Dermis microvascular lymphatic vessel endothelial cell (primary cell): Measurements from ENCODE around the gene PCLAF. TPM values are rescaled to one million over a fixed set of nuclear protein-coding genes. Genes with fewer than 3 reads are reported as not detected.

ENCODE experiments used
- DNase-seq, 2 donors: peaks; one replicate each; pipeline versions ENCODE4 v3.0.0 to v3.0.0-alpha.2; 2010; ENCODE audit warnings: low read depth in 2 of 2
- total RNA-seq: library from RNA; depleted of rRNA; stranded (reverse); fragments of >200 nt; gene quantifications from 2 replicates; pipeline ENCODE4 v1.2.1, GENCODE V29; 2014

PCLAF gene
- total RNA-seq, 1 donor from 2014 or later, result 37.5 TPM

GRCh38 chr15:64324165-64324877, 56.9 kb downstream of the PCLAF start:
- no peak for DNase-seq

GRCh38 chr15:64315216-64315615, 66.0 kb downstream of the PCLAF start:
- no peak for DNase-seq

- DNase-seq, result no peak
These were observed 66.8 kb downstream of the PCLAF start for GRCh38 chr15:64314456-64314855.

Other genes with a start within 250 kb of the PCLAF start
- under 0.01 TPM in 2 replicates for gene SNX22, start 229.7 kb downstream of the PCLAF start, total RNA-seq
- 634 and 667 TPM in 2 replicates for gene PPIB, start 218.4 kb downstream of the PCLAF start, total RNA-seq
- gene CSNK1G1, start 25.3 kb downstream of the PCLAF start, total RNA-seq, result 17.1 and 19.7 TPM in 2 replicates
- 8.6 and 10.9 TPM in 2 replicates for gene TRIP4, start 6.4 kb upstream of the PCLAF start, total RNA-seq
- gene ZNF609, start 79.1 kb upstream of the PCLAF start, total RNA-seq, result 12.1 and 18.0 TPM in 2 replicates